Body of pancreas (tissue), 4 donors: ENCODE data around the gene GRID1. TPM values are rescaled to one million over a fixed set of nuclear protein-coding genes. Genes with fewer than 3 reads are reported as not detected.
"Not testable (repeated sequence)": the region's sequence is repeated elsewhere in the genome, so short reads cannot be mapped to it uniquely, and the experiment has no call there.

Experiments used
- ATAC-seq: fragments of 150-250 bp; one replicate; pipeline ENCODE4 v1.9.1; 2016
- DNase-seq, 4 donors: peaks; one replicate each; pipeline ENCODE4 v3.0.0-alpha.2; 2019
- H3K27ac ChIP-seq, 4 donors: fragments of 200-600 bp; sonication (generic); 1 replicate in 3 of 4; 2 replicates in 1 of 4; pipeline versions ENCODE4 v1.5.1 to v1.6.1; 2016 to 2019; ENCODE audit warnings: mild to moderate bottlenecking in 1 of 4, mixed read lengths in 1 of 4, moderate library complexity in 1 of 4
- H3K27me3 ChIP-seq, 2 donors: fragments of 200-600 bp; sonication (generic); one replicate each; pipeline ENCODE4 v1.6.0; 2016; ENCODE audit warnings: mild to moderate bottlenecking in 1 of 2
- H3K36me3 ChIP-seq, 2 donors: fragments of 200-600 bp; sonication (generic); replicated peaks in 1 of 2; 2 replicates each; pipeline ENCODE4 v1.5.1; 2016; ENCODE audit warnings: low read depth in 2 of 2; ENCODE audit not compliant: insufficient read depth in 1 of 2
- H3K4me1 ChIP-seq: fragments of 200-600 bp; sonication (generic); one replicate; pipeline ENCODE4 v1.6.0; 2016
- H3K4me3 ChIP-seq, 2 donors: fragments of 200-600 bp; sonication (generic); 1 replicate in 1 of 2; 2 replicates in 1 of 2; pipeline ENCODE4 v1.5.1; 2016 to 2019
- H3K9me3 ChIP-seq, 3 donors: fragments of 200-600 bp; sonication (generic); 1 replicate in 2 of 3; 2 replicates in 1 of 3; pipeline ENCODE4 v1.5.1; 2016
- POLR2A ChIP-seq, 3 donors: fragments of 450-650 bp; IDR thresholded peaks; one replicate each; pipeline ENCODE4 v1.6.1; 2016; ENCODE audit warnings: antibody characterized with exemption in 3 of 3, mild to moderate bottlenecking in 2 of 3
- WGBS, 2 donors: methylation state at CpG; one replicate each; pipeline ENCODE4 v1.1.5; 2017; 5-methylcytosine and 5-hydroxymethylcytosine counted together
- intact Hi-C: fragments of 100-400 bp; cut with DNase I; formaldehyde crosslinking; loops from one replicate; pipeline ENCODE4 v1.15.1; 2023
- total RNA-seq, 2 donors: library from RNA; depleted of rRNA; stranded (reverse); fragments of >200 nt; gene quantifications; one replicate each; pipeline ENCODE4 v1.1.0, GENCODE V29; 2016
- TF ChIP-seq, protein P1 (sequence below), 7 experiments: fragments of 450-650 bp in 4 of 7; fragments of 200-600 bp in 3 of 7; sonication (generic) in 3 of 7; IDR thresholded peaks; one replicate each; pipeline ENCODE4 v1.5.1; 2016 to 2019; ENCODE audit warnings: antibody characterized with exemption in 7 of 7

GRID1 gene
- total RNA-seq, 2 donors from 2014 or later = 1.0 to 1.6 TPM

DNA sequence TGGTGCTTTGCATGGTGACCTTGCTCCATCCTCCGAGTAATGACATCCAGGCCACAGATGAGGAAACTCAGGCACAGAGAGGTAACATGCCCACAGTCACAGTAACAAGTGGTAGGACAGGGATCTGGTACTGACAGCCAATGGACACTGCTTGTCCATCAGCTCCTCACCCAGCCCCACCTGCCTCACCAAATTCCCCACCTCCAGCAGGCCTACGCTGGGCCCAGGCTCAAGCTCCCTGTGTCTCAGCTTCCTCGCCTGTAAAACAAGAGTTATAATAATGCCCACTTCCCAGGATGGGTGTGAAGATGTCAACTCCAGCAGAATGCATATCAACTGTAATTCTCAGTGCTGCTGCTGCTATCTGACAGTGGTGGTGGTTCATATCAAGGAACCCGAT, 123.8 kb downstream of the GRID1 start:
- ATAC-seq = no peak
- H3K27ac ChIP-seq = no peak overlapping the region

DNA sequence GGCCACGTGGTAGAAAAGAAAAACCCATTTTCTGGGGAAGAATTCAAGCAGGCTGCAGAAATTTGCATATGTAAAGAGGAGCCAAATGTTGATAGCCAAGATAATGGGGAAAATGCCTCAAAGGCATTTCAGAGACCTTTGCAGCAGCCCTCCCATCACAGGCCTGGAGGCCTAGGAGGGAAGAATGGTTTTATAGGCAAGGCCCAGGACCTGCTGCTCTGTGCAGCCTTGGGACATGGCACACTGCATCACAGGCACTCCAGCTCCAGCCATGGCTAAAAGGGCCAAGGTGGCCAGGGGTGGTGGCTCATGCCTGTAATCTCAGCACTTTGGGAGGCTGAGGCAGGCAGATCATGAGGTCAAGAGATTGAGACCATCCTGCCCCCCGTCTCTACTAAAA, 128.5 kb downstream of the GRID1 start:
- DNase-seq, H3K27me3 ChIP-seq, H3K4me3 ChIP-seq, H3K36me3 ChIP-seq, ATAC-seq, H3K27ac ChIP-seq, H3K4me1 ChIP-seq, intact Hi-C loops: not testable (repeated sequence)
- peaks cover 0 to 14% (median 0%) of the 10 kb centered on the region in 3 donors for H3K9me3 ChIP-seq
- WGBS, 2 donors = 44 to 48% methylated on average over 2 of the region's 2 CpGs

More for the DNA sequence above, 123.8 kb downstream of the GRID1 start:
- H3K9me3 ChIP-seq = peaks cover 0 to 9% (median 0%) of the 10 kb centered on the region in 3 donors
- intact Hi-C loops = no loop called here
- TF ChIP-seq, protein P1, sequence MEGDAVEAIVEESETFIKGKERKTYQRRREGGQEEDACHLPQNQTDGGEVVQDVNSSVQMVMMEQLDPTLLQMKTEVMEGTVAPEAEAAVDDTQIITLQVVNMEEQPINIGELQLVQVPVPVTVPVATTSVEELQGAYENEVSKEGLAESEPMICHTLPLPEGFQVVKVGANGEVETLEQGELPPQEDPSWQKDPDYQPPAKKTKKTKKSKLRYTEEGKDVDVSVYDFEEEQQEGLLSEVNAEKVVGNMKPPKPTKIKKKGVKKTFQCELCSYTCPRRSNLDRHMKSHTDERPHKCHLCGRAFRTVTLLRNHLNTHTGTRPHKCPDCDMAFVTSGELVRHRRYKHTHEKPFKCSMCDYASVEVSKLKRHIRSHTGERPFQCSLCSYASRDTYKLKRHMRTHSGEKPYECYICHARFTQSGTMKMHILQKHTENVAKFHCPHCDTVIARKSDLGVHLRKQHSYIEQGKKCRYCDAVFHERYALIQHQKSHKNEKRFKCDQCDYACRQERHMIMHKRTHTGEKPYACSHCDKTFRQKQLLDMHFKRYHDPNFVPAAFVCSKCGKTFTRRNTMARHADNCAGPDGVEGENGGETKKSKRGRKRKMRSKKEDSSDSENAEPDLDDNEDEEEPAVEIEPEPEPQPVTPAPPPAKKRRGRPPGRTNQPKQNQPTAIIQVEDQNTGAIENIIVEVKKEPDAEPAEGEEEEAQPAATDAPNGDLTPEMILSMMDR (IDR thresholded peaks at IDR 0.05) = no peak
- TF ChIP-seq POLR2A (IDR thresholded peaks at IDR 0.05) = no peak
- H3K36me3 ChIP-seq = no peaks in the 10 kb centered on the region
- DNase-seq = no peak
- WGBS, 2 donors = 89 to 95% methylated on average over 4 of the region's 4 CpGs
- no peak overlapping the region for H3K4me3 ChIP-seq
- H3K27me3 ChIP-seq = no peaks in the 10 kb centered on the region
- H3K4me1 ChIP-seq = no peaks in the 10 kb centered on the region

DNA sequence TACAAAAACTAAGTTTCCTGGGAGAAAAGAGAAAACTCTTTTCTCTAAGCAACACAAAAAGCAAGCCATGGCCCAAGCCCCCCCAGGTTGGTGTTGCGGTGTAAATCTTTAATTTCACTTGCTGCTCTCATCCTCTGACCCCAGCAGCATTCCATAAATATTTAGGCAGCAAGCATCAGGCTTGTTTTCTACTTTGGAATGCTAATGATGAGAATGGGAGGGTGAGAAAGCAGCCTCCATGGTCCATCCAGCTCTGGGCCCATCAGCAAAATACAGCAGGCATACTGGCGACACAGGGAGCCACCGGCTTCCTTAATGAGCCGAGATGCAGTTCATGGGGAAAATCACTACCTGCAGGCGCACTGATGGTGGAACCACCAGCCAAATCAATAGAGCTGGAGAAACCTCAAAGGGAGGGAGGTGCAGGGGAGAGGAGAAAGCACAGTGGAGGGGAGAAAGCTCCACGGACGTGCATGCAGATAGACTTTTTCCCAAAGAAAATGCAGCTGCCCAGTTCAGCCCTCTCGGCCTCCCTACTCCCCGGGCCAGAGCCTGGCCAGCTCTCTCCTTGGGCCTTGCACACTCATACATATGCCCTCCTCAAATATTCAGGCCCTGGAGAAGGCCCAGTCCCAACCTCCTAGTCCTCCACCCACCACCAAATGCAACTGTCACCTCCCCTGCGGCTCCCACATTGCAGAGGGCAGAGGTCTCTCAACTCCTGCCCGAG, 131.9 kb downstream of the GRID1 start:
- TF ChIP-seq, protein P1 (IDR thresholded peaks at IDR 0.05) = no peak
- TF ChIP-seq POLR2A (IDR thresholded peaks at IDR 0.05) = no peak
- intact Hi-C loops = no loop called here
- H3K36me3 ChIP-seq = no peaks in the 10 kb centered on the region
- peaks cover 0 to 14% (median 0%) of the 10 kb centered on the region in 3 donors for H3K9me3 ChIP-seq
- no peak overlapping the region for H3K4me3 ChIP-seq
- DNase-seq (no peak), ATAC-seq (no peak)
- H3K27me3 ChIP-seq = no peaks in the 10 kb centered on the region
- no peaks in the 10 kb centered on the region for H3K4me1 ChIP-seq
- no peak overlapping the region for H3K27ac ChIP-seq
- 51 to 65% methylated on average over 11 of the region's 11 CpGs for WGBS, 2 donors

DNA sequence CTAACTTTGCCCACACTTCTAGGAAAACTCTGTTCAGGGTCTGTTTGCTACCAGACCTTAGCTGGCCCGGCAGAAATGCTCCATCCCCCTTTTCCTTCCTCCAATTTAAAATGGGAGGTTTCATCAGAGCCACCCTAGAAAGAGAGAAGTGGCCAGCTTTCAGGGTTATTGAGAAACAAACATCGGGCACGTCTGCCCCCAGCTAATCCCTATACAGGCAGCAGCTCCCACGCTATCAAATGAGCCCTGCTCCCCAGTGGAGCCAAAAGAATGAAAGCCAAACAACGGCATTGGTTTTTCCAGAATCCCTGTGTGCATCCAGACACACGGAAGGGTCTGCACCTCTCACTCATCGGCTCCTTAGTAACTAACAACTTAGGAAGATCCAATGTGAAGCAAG, 132.5 kb downstream of the GRID1 start:
- ATAC-seq = no peak
- WGBS, 2 donors = 29 to 46% methylated on average over 7 of the region's 7 CpGs
- no peaks in the 10 kb centered on the region for H3K4me1 ChIP-seq
- no peak overlapping the region for H3K27ac ChIP-seq
- DNase-seq = no peak
- no peaks in the 10 kb centered on the region for H3K27me3 ChIP-seq
- no peak overlapping the region for H3K4me3 ChIP-seq
- intact Hi-C loops = no loop called here
- H3K36me3 ChIP-seq = no peaks in the 10 kb centered on the region
- H3K9me3 ChIP-seq = peaks cover 0 to 14% (median 0%) of the 10 kb centered on the region in 3 donors
- TF ChIP-seq POLR2A (IDR thresholded peaks at IDR 0.05) = no peak
- TF ChIP-seq, protein P1 (IDR thresholded peaks at IDR 0.05) = no peak

DNA sequence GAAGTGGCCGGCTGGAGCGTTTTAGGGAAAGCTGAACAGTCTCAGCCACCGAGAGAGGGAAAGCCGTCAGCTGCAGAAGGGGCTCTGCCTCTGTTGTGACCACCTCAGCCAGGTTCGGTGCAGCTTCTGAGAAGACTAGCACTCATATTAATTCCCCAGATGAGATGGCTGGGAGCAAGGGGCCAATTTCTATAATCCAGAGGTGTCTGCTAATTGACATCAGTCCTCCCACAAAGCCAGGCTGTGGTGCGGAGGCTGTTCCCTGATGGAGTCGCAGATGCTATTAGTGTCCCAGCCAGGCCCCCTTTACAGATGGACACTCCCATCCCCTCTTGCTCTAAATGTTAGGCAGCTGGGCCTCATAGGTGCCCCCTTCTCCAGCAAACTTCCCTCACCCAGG, 133.5 kb downstream of the GRID1 start:
- DNase-seq = no peak
- TF ChIP-seq, protein P1 (IDR thresholded peaks at IDR 0.05) = no peak
- TF ChIP-seq POLR2A (IDR thresholded peaks at IDR 0.05) = no peak
- intact Hi-C loops = no loop called here
- WGBS, 2 donors = 77 to 80% methylated on average over 5 to 7 of the region's 7 CpGs
- no peak overlapping the region for H3K27ac ChIP-seq
- no peaks in the 10 kb centered on the region for H3K27me3 ChIP-seq
- ATAC-seq = no peak
- H3K9me3 ChIP-seq = peaks cover 0 to 9% (median 0%) of the 10 kb centered on the region in 3 donors
- no peak overlapping the region for H3K4me3 ChIP-seq
- no peaks in the 10 kb centered on the region for H3K36me3 ChIP-seq
- no peaks in the 10 kb centered on the region for H3K4me1 ChIP-seq
